ENCODE results near the gene KRT3. TPM values are rescaled to one million over a fixed set of nuclear protein-coding genes. Genes with fewer than 3 reads are reported as not detected.

KRT3 gene
- total and polyA plus RNA-seq, 2 donors (not counting 1 experiment from before 2014, with no cell fraction given): not detected

DNA sequence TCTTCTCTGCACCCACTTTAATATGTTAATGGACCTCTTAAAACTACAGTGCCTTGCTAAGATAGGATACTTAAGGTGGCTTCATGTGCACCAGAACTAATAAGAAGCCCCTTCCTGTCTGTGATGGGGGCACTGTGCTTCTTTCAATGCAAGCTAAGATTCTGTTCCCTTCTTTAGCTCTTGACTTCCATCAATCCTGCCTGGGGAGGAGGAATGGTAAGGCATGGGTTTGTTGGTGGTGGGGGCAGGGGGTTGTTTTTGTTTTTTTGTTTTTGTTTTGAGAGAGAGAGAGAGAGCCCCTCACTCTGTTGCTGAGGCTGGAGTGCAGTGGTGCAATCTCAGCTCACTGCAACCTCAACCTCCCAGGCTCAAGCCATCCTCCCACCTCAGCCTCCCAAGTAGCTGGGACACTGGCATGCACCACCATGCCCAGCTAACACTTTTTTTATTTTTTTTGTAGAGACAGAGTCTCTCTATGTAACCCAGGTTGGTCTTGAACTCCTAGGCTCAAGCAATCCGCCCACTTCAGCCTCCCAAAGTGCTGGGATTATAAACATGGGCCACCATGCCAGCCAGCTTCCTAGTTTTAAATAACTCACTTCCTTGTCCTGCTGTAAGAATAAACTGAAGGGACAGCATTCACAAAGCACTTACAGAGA is 4.5 kb upstream of the KRT3 start:
- no peaks in the 10 kb centered on the region for H3K9me3 ChIP-seq (ENCODE audit: control extremely low read depth in 1 of 3, control insufficient read depth in 2 of 3, insufficient read depth in 1 of 3, low read length in 2 of 3)
- H3K27me3 ChIP-seq (replicated peaks in 1 of 4; ENCODE audit: control extremely low read depth in 1 of 4, control insufficient read depth in 3 of 4, insufficient read depth in 4 of 4, low read length in 3 of 4): peaks cover 0 to 5% (median 2%) of the 10 kb centered on the region in 4 experiments
- no peaks in the 10 kb centered on the region for H3K4me1 Mint-ChIP-seq
- no peaks in the 10 kb centered on the region for H3K9me3 Mint-ChIP-seq (ENCODE audit: insufficient read depth)
- no peak overlapping the region for H3K27ac Mint-ChIP-seq
- no peak overlapping the region for H3K9ac ChIP-seq (ENCODE audit: low read length)
- no peak overlapping the region for H3K4me2 ChIP-seq (replicated peaks; ENCODE audit: low read depth, low read length, poor library complexity, severe bottlenecking)
- H3K79me2 ChIP-seq (ENCODE audit: control insufficient read depth, insufficient read depth, low read length): no peaks in the 10 kb centered on the region
- intact Hi-C loops (cut with micrococcal nuclease): no loop called here
- DNase-seq: no peak
- no peaks in the 10 kb centered on the region for H3K4me1 ChIP-seq (ENCODE audit: control insufficient read depth in 2 of 2, insufficient read depth in 2 of 2, low read length in 2 of 2)
- no peak for ATAC-seq (ENCODE audit: low read depth)
- no peak overlapping the region for H2AFZ ChIP-seq (ENCODE audit: insufficient read depth, low read depth, low read length, poor library complexity, severe bottlenecking)
- peaks cover 30% of the 10 kb centered on the region for H3K27me3 Mint-ChIP-seq
- H3K4me3 Mint-ChIP-seq: no peak overlapping the region
- ChIA-PET POLR2A (no interaction called here), CTCF (no interaction called here)
- 90% methylated on average over 1 of the region's 1 CpG for WGBS (ENCODE audit: insufficient coverage)
- no peaks in the 10 kb centered on the region for H3K36me3 ChIP-seq (replicated peaks in 1 of 2; ENCODE audit: control extremely low read depth in 1 of 2, control insufficient read depth in 1 of 2, extremely low read depth in 1 of 2, insufficient read depth in 2 of 2, low read length in 1 of 2)
- H3K4me3 ChIP-seq (ENCODE audit: control extremely low read depth in 1 of 5, extremely low read depth in 1 of 5, insufficient read depth in 1 of 5, low read depth in 2 of 5, low read length in 4 of 5): no peak overlapping the region
- no peaks in the 10 kb centered on the region for H4K20me1 ChIP-seq (ENCODE audit: control insufficient read depth, insufficient read depth, low read length, poor library complexity, severe bottlenecking)
- TF ChIP-seq, protein P1, sequence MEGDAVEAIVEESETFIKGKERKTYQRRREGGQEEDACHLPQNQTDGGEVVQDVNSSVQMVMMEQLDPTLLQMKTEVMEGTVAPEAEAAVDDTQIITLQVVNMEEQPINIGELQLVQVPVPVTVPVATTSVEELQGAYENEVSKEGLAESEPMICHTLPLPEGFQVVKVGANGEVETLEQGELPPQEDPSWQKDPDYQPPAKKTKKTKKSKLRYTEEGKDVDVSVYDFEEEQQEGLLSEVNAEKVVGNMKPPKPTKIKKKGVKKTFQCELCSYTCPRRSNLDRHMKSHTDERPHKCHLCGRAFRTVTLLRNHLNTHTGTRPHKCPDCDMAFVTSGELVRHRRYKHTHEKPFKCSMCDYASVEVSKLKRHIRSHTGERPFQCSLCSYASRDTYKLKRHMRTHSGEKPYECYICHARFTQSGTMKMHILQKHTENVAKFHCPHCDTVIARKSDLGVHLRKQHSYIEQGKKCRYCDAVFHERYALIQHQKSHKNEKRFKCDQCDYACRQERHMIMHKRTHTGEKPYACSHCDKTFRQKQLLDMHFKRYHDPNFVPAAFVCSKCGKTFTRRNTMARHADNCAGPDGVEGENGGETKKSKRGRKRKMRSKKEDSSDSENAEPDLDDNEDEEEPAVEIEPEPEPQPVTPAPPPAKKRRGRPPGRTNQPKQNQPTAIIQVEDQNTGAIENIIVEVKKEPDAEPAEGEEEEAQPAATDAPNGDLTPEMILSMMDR (IDR thresholded peaks at IDR 0.05): no peak
- no peak for TF ChIP-seq EZH2 (IDR thresholded peaks at IDR 0.05; ENCODE audit: borderline replicate concordance, insufficient read depth, low read depth, low read length, poor library complexity, severe bottlenecking)
- H3K27ac ChIP-seq (ENCODE audit: low read length in 2 of 2): no peak overlapping the region

DNA sequence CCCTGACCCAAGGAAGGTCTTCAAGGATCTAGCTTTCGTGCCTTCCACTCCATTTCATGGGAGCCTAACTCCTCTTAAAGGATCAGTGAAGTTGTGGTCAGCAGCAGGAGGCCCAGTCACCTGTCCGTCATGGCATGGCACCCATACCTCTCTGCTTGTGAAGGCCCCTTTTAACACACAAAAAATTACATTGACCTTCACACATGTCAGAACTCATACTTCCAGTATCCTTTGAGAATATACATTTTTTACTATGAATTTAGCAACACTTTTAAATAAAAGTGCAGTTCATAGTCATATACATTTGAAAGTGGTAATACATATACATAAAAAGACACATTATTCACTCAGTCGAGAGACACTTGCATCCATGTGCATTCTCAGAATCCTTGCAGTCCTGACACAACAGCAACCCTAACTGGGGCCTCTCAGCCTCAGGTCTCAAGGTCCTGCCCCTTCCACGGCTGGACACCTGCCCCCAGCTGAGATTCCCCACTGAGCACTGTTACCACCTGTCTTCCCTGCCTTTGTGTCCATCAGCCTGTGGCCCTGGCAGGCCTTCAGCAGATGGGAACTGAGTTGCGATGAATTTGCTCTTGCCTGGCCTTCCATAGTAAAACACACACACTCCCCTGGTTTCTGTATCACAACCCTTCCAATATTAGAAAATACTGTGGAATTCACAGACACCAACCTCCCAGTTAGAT is 3.7 kb upstream of the KRT3 start:
- 84% methylated on average over 5 of the region's 5 CpGs for WGBS (ENCODE audit: insufficient coverage)
- Mint-ChIP-seq H3K9me3 (ENCODE audit: insufficient read depth) (no peaks in the 10 kb centered on the region), H3K27me3 (peaks cover 30% of the 10 kb centered on the region), H3K4me3 (no peak overlapping the region), H3K4me1 (no peaks in the 10 kb centered on the region), H3K27ac (no peak overlapping the region)
- CTCF ChIA-PET: no interaction called here
- intact Hi-C loops (cut with micrococcal nuclease): no loop called here
- no peaks in the 10 kb centered on the region for H3K36me3 ChIP-seq (replicated peaks in 1 of 2; ENCODE audit: control extremely low read depth in 1 of 2, control insufficient read depth in 1 of 2, extremely low read depth in 1 of 2, insufficient read depth in 2 of 2, low read length in 1 of 2)
- H3K27ac ChIP-seq (ENCODE audit: low read length in 2 of 2): no peak overlapping the region
- no peak for TF ChIP-seq EZH2 (IDR thresholded peaks at IDR 0.05; ENCODE audit: borderline replicate concordance, insufficient read depth, low read depth, low read length, poor library complexity, severe bottlenecking)
- TF ChIP-seq, protein P1 (IDR thresholded peaks at IDR 0.05): no peak
- ATAC-seq (ENCODE audit: low read depth) (no peak), DNase-seq (no peak)
- peaks cover 0 to 5% (median 2%) of the 10 kb centered on the region in 4 experiments for H3K27me3 ChIP-seq (replicated peaks in 1 of 4; ENCODE audit: control extremely low read depth in 1 of 4, control insufficient read depth in 3 of 4, insufficient read depth in 4 of 4, low read length in 3 of 4)
- H4K20me1 ChIP-seq (ENCODE audit: control insufficient read depth, insufficient read depth, low read length, poor library complexity, severe bottlenecking): no peaks in the 10 kb centered on the region
- H3K9ac ChIP-seq (ENCODE audit: low read length): no peak overlapping the region
- H2AFZ ChIP-seq (ENCODE audit: insufficient read depth, low read depth, low read length, poor library complexity, severe bottlenecking): no peak overlapping the region
- no peaks in the 10 kb centered on the region for H3K4me1 ChIP-seq (ENCODE audit: control insufficient read depth in 2 of 2, insufficient read depth in 2 of 2, low read length in 2 of 2)
- no peaks in the 10 kb centered on the region for H3K79me2 ChIP-seq (ENCODE audit: control insufficient read depth, insufficient read depth, low read length)
- H3K4me2 ChIP-seq (replicated peaks; ENCODE audit: low read depth, low read length, poor library complexity, severe bottlenecking): no peak overlapping the region
- no peaks in the 10 kb centered on the region for H3K9me3 ChIP-seq (ENCODE audit: control extremely low read depth in 1 of 3, control insufficient read depth in 2 of 3, insufficient read depth in 1 of 3, low read length in 2 of 3)
- POLR2A ChIA-PET: no interaction called here
- H3K4me3 ChIP-seq (ENCODE audit: control extremely low read depth in 1 of 5, extremely low read depth in 1 of 5, insufficient read depth in 1 of 5, low read depth in 2 of 5, low read length in 4 of 5): no peak overlapping the region
